Caco-2 (cell line): ENCODE results near the gene SLX4IP. TPM values are rescaled to one million over a fixed set of nuclear protein-coding genes. Genes with fewer than 3 reads are reported as not detected.
A peak's percentile ranks its signal among the peaks of the same experiment; 100 is the strongest.

Experiments
- BruUV-seq: library from RNA; stranded (reverse); fragments of 400-500 nt; replicated peaks from 2 replicates; lab custom pipeline; 2021; lab: Mats Ljungman, UMichigan
- CTCF ChIA-PET: fragments of 300-600 bp; sonication (Branson Sonifier 250); formaldehyde crosslinking; loops from one replicate; lab custom pipeline; 2022; ENCODE audit warnings: antibody characterized with exemption; lab: Charles Lee
- POLR2A ChIA-PET: fragments of 300-600 bp; sonication (Branson Sonifier 250); formaldehyde crosslinking; loops from one replicate; lab custom pipeline; 2022; ENCODE audit warnings: antibody characterized with exemption; lab: Charles Lee
- DNase-seq, 2 experiments: peaks; one replicate each; pipeline versions ENCODE4 v3.0.0 to v3.0.0-alpha.2; 2020 to 2022
- H3K27me3 ChIP-seq: replicated peaks from 2 replicates; pipeline ENCODE4 v1.6.0; 2011; ENCODE audit warnings: low read length; ENCODE audit not compliant: control insufficient read depth, insufficient read depth
- H3K36me3 ChIP-seq: 2 replicates; pipeline ENCODE4 v1.5.1; 2011; ENCODE audit warnings: low read length; ENCODE audit not compliant: control insufficient read depth, insufficient read depth
- H3K4me1 ChIP-seq: fragments of 250-450 bp; sonication (Bioruptor Pico); 2 replicates; pipeline ENCODE4 v1.5.1; 2020; ENCODE audit warnings: mild to moderate bottlenecking
- H3K4me3 ChIP-seq: 2 replicates; pipeline ENCODE4 v1.5.1; 2011; ENCODE audit warnings: low read depth, mild to moderate bottlenecking, control low read depth, low read length
- H3K9me3 ChIP-seq: fragments of 250-450 bp; sonication (Bioruptor Pico); 2 replicates; pipeline ENCODE4 v1.5.1; 2020; ENCODE audit warnings: mild to moderate bottlenecking, moderate library complexity
- H3K27ac Mint-ChIP-seq: one replicate; pipeline ENCODE4 v1.8.0; 2022; ENCODE audit warnings: mixed read lengths; ENCODE audit not compliant: unreplicated experiment
- H3K27me3 Mint-ChIP-seq: one replicate; pipeline ENCODE4 v1.8.0; 2022; ENCODE audit warnings: mixed read lengths; ENCODE audit not compliant: insufficient read depth, unreplicated experiment
- H3K36me3 Mint-ChIP-seq: one replicate; pipeline ENCODE4 v1.8.0; 2022; ENCODE audit warnings: mild to moderate bottlenecking, mixed read lengths; ENCODE audit not compliant: insufficient read depth, unreplicated experiment
- H3K4me1 Mint-ChIP-seq: one replicate; pipeline ENCODE4 v1.8.0; 2022; ENCODE audit warnings: low read depth, mixed read lengths; ENCODE audit not compliant: unreplicated experiment
- H3K4me3 Mint-ChIP-seq: one replicate; pipeline ENCODE4 v1.8.0; 2022; ENCODE audit warnings: mild to moderate bottlenecking, moderate library complexity, mixed read lengths; ENCODE audit not compliant: unreplicated experiment
- H3K9me3 Mint-ChIP-seq: one replicate; pipeline ENCODE4 v1.8.0; 2022; ENCODE audit warnings: mixed read lengths; ENCODE audit not compliant: unreplicated experiment
- CTCF ChIP-seq, 2 experiments: fragments of 200-600 bp in 1 of 2; IDR thresholded peaks; 1 replicate in 1 of 2; 2 replicates in 1 of 2; pipeline versions ENCODE4 v1.5.1 to v1.8.0; 2011 to 2022; ENCODE audit warnings: antibody characterized with exemption in 1 of 2, control low read depth in 1 of 2, inconsistent platforms in 1 of 2, low read depth in 1 of 2, low read length in 1 of 2, mild to moderate bottlenecking in 1 of 2, moderate library complexity in 1 of 2; ENCODE audit not compliant: insufficient read depth in 1 of 2, severe bottlenecking in 1 of 2, unreplicated experiment in 1 of 2
- intact Hi-C: fragments of 100-400 bp; cut with micrococcal nuclease; formaldehyde crosslinking; loops from one replicate; pipeline ENCODE4 v1.10.0; 2022; ENCODE audit not compliant: unreplicated experiment
- total RNA-seq: library from RNA; stranded (reverse); gene quantifications from 2 replicates; pipeline ENCODE4 v1.2.3, GENCODE V29; 2022

Gene SLX4IP
- total RNA-seq, 1 experiment from 2014 or later: 8.5 TPM

- H3K4me3 ChIP-seq: no peak overlapping the region
- Mint-ChIP-seq H3K9me3 (no peaks in the 10 kb centered on the region), H3K27ac (no peak overlapping the region), H3K27me3 (peaks cover 2% of the 10 kb centered on the region), H3K4me1 (peaks cover 29% of the 10 kb centered on the region), H3K36me3 (peaks cover 86% of the 10 kb centered on the region), H3K4me3 (peak overlapping the region; percentile 100)
- peaks cover 24% of the 10 kb centered on the region for H3K4me1 ChIP-seq
- H3K27me3 ChIP-seq: no peaks in the 10 kb centered on the region
- DNase-seq: no peak
- no peak for TF ChIP-seq CTCF (IDR thresholded peaks at IDR 0.05; ENCODE audit: insufficient read depth in 1 of 2, low read depth in 1 of 2, low read length in 1 of 2, severe bottlenecking in 1 of 2, unreplicated experiment in 1 of 2)
- ChIA-PET CTCF (interaction anchor here (2.0 kb wide), 1 partner anchor 10 kb away, joined by 11 read pairs; no protein-coding TSS in a partner anchor), POLR2A (no interaction called here)
- intact Hi-C loops: loop anchor here (10.0 kb wide), 1 partner anchor 785 kb away; no protein-coding TSS in a partner anchor
- BruUV-seq: no TSS peak
- peaks cover 4% of the 10 kb centered on the region; the same call in 1 of the 2 replicates for H3K36me3 ChIP-seq
- no peaks in the 10 kb centered on the region for H3K9me3 ChIP-seq
Observed at GRCh38 chr20:10669843-10670446, 234.8 kb downstream of the SLX4IP start.

- no peaks in the 10 kb centered on the region for H3K9me3 Mint-ChIP-seq
- peak overlapping the region; percentile 78 for H3K27ac Mint-ChIP-seq
- POLR2A ChIA-PET: interaction anchor here (1.1 kb wide), 1 partner anchor 10 kb away, joined by 6 read pairs; no protein-coding TSS in a partner anchor
- no TSS peak for BruUV-seq
- H3K27me3 Mint-ChIP-seq: peaks cover 2% of the 10 kb centered on the region
- H3K36me3 Mint-ChIP-seq: peaks cover 81% of the 10 kb centered on the region
- CTCF ChIA-PET: interaction anchor here (1.1 to 2.0 kb wide), 5 partner anchors 10 to 597 kb away, joined by 3 to 11 read pairs (median 3); no protein-coding TSS in a partner anchor
- peak overlapping the region; percentile 100 for H3K4me3 Mint-ChIP-seq
- no peaks in the 10 kb centered on the region for H3K27me3 ChIP-seq
- no peaks in the 10 kb centered on the region for H3K9me3 ChIP-seq
- peaks cover 4% of the 10 kb centered on the region; the same call in 1 of the 2 replicates for H3K36me3 ChIP-seq
- DNase-seq: no peak
- TF ChIP-seq CTCF (IDR thresholded peaks at IDR 0.05; ENCODE audit: insufficient read depth in 1 of 2, low read depth in 1 of 2, low read length in 1 of 2, severe bottlenecking in 1 of 2, unreplicated experiment in 1 of 2): no peak
- peak overlapping the region; percentile 97 for H3K4me3 ChIP-seq
- intact Hi-C loops: loop anchor here (1.0 to 10.0 kb wide), 2 partner anchors 784 to 874 kb away; no protein-coding TSS in a partner anchor
- H3K4me1 Mint-ChIP-seq: peaks cover 21% of the 10 kb centered on the region
- H3K4me1 ChIP-seq: peaks cover 17% of the 10 kb centered on the region
Observed at GRCh38 chr20:10670501-10671220, 235.6 kb downstream of the SLX4IP start.
